ENCODE results near the gene APBA3. TPM values are rescaled to one million over a fixed set of nuclear protein-coding genes. Genes with fewer than 3 reads are reported as not detected.

Gene APBA3
- total RNA-seq, 1 experiment from 2014 or later = 21.4 TPM

DNA sequence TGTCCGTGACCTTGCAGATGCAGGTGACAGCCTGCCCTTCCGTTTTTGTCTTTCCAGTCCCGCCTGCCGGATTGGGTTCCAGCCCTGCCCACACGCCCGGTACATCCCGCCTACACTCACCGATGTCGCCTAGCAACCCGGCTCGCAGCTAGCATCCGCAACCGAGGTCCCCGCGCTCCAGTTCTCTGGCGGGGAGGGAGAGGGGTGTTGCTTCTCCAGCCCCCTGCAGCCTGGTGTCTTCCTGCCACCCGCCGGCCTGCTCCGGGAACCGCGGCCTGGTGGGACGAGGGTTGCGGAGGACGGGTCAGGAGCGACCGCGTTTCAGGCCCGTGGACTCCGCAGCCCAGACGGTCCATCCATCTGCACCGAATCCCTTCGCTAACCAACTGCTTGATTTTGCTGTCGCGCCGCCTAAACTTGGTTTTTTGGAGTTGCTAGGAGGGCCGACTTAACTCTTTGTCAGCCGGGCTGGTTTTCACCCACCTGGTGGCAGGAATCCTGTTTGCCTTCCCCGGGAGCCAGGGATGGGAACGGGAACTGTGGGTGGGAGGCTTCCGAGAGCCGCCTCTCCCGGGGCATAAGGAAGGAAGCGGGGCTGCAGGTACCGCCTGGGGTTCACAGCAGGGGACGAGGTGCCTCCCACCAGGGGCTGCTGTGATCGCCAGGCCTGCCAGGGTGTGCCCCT is 40.1 kb upstream of the APBA3 start:
- Histone ChIP-seq H3K4me3 (ENCODE audit: low read length) (no peak overlapping the region), H3K27me3 (ENCODE audit: low read length) (no peaks in the 10 kb centered on the region), H3K4me1 (ENCODE audit: insufficient read depth, low read length) (no peaks in the 10 kb centered on the region), H3K9ac (ENCODE audit: low read length) (no peak overlapping the region), H3K9me3 (ENCODE audit: low read length) (no peaks in the 10 kb centered on the region), H3K9me2 (replicated peaks; ENCODE audit: low read length) (no peaks in the 10 kb centered on the region), H3F3A (ENCODE audit: low read length, unreplicated experiment) (no peaks in the 10 kb centered on the region), H4K20me1 (ENCODE audit: low read length) (no peaks in the 10 kb centered on the region), H3K27ac (ENCODE audit: low read length) (no peak overlapping the region), H2AFZ (ENCODE audit: low read length) (no peak overlapping the region), H3K79me2 (ENCODE audit: low read length) (no peaks in the 10 kb centered on the region), H3K36me3 (ENCODE audit: low read depth, low read length) (no peaks in the 10 kb centered on the region), H3K4me2 (ENCODE audit: low read length) (no peak overlapping the region)
- intact Hi-C loops (cut with micrococcal nuclease) = no loop called here
- ATAC-seq (peak; percentile 27; the same call in 1 of the 2 replicates), DNase-seq (peak; percentile 10)
- ChIA-PET POLR2A (ENCODE audit: unreplicated experiment) (no interaction called here), CTCF (no interaction called here)
- no TSS peak for BruUV-seq (replicated peaks)
- TF ChIP-seq EZH2phosphoT487 (IDR thresholded peaks at IDR 0.05; ENCODE audit: borderline replicate concordance, low read length) (no peak), EZH2 (IDR thresholded peaks at IDR 0.05; ENCODE audit: low read length, unreplicated experiment) (no peak), CTCF (conservative IDR thresholded peaks at IDR 0.05; ENCODE audit: low read depth, low read length) (no peak)

DNA sequence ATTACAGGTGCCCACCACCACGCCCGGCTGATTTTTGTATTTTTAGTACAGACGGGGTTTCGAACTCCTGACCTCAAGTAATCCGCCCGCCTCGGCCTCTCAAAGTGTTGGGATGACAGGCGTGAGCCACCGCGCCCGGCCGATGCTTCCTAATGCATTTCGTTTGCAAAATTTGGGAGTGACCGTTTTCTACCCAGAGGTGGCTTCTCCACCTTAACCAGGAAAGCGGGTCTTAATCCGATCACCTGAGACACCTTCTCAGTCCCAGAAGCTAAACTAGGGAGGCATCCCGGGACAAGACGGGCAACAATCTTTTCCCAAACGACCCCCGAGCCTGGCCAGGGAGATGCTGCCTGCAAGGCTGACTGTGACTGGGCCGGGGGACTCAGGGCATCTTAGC is 39.5 kb upstream of the APBA3 start:
- H3K9me2 ChIP-seq (replicated peaks; ENCODE audit: low read length) = no peaks in the 10 kb centered on the region

More for the DNA sequence above, 39.5 kb upstream of the APBA3 start:
- no peak for DNase-seq
- no peaks in the 10 kb centered on the region for H3K36me3 ChIP-seq (ENCODE audit: low read depth, low read length)
- H3K9ac ChIP-seq (ENCODE audit: low read length) = no peak overlapping the region
- POLR2A ChIA-PET (ENCODE audit: unreplicated experiment) = no interaction called here
- TF ChIP-seq EZH2phosphoT487 (IDR thresholded peaks at IDR 0.05; ENCODE audit: borderline replicate concordance, low read length) (no peak), CTCF (conservative IDR thresholded peaks at IDR 0.05; ENCODE audit: low read depth, low read length) (no peak), EZH2 (IDR thresholded peaks at IDR 0.05; ENCODE audit: low read length, unreplicated experiment) (no peak)
- no peaks in the 10 kb centered on the region for H3K27me3 ChIP-seq (ENCODE audit: low read length)
- H3K27ac ChIP-seq (ENCODE audit: low read length) = no peak overlapping the region
- H3F3A ChIP-seq (ENCODE audit: low read length, unreplicated experiment) = no peaks in the 10 kb centered on the region
- no peaks in the 10 kb centered on the region for H4K20me1 ChIP-seq (ENCODE audit: low read length)
- no peak overlapping the region for H3K4me2 ChIP-seq (ENCODE audit: low read length)
- no TSS peak for BruUV-seq (replicated peaks)
- no peak for ATAC-seq
- H3K79me2 ChIP-seq (ENCODE audit: low read length) = no peaks in the 10 kb centered on the region
- no peaks in the 10 kb centered on the region for H3K9me3 ChIP-seq (ENCODE audit: low read length)
- intact Hi-C loops (cut with micrococcal nuclease) = no loop called here
- H2AFZ ChIP-seq (ENCODE audit: low read length) = no peak overlapping the region
- no peak overlapping the region for H3K4me3 ChIP-seq (ENCODE audit: low read length)
- CTCF ChIA-PET = no interaction called here
- H3K4me1 ChIP-seq (ENCODE audit: insufficient read depth, low read length) = no peaks in the 10 kb centered on the region
